Stimulated activated CD4-positive, alpha-beta T cell treated with anti-CD3 and anti-CD28 coated beads, TNF-alpha, amount 100 ng/mL, for 4 hours (primary cell): Measurements from ENCODE around the gene HBD.

Experiments used
- DNase-seq, 3 experiments: peaks; one replicate each; pipeline ENCODE4 v3.0.0-alpha.2; 2020; ENCODE audit warnings: low read depth in 3 of 3

Gene HBD

DNA sequence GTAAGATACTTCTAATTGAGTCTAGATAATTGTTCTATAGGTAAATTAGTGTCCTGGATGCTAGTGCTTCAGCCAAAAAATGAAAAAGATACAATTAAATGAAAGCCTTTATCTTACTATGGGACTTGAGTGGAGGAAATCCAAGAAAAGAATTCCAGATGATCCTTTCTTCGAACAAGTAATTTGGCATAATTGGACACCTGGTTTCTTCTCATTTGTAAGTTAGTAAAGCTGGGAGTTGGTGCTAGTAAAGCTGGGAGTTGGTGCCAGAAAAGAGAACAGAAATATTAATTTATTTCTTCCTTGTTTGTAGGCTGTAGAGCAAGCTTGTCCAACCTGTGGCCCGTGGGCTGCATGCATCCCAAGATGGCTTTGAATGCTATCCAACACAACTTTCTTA lies 46.1 kb downstream of the HBD start:
- DNase-seq, result no peak
